GM12873 (cell line): ENCODE data around the gene SKI.

Experiments used
- CTCF ChIP-seq: IDR thresholded peaks from 2 replicates; pipeline ENCODE4 v1.5.1; 2012; ENCODE audit warnings: low read depth, mild to moderate bottlenecking, moderate library complexity, low read length, control low read depth; ENCODE audit not compliant: insufficient read depth; ENCODE audit errors: missing control alignments

Gene SKI

DNA sequence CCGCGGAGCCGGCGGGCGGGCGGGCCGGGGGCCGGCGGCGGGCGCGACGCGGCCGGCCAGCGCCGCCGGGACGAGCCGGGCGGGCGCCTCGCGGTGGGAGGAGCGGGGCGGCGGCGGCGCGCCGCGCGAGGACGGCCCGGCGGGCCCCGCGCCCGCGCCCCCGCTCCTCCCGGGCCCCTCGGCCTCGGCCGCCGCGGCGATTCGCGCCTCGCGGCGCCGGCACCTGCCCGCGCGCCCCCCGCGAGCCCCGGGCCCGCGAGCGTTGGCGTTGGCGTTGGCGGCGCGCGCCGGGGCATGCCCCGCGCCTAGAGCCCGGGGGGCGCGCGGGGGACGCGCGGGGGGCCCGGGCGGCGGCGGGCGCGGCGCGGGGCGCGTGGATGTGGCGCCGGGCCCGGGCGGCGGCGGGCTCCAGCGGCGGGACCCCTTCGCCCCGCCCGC lies at the start of gene SKI:
SKI (plus strand) TSS at position 163 of the 438 bp plus-strand sequence. CDS start 448 bp downstream, outside the sequence.
- no peak for TF ChIP-seq CTCF

DNA sequence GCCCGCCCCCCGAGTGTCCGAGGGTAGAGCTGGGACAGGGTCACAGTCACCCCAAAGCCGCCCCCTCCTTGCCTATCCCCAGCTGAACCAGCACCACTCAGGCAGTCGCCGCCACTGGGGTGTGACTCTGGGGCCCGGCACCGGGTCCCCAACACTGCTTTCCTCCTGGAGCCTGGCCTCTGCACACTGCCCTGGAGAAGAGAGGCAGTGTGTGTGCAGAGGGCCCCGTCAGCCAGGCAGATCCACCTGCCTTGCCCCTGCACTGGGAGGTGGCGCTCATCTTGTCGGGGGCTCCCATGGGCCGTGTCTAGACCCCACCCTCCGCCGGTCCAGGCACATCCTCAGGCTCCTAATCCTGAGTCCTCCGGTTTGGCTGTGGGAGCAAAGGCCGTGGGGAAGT lies 49.2 kb upstream of the SKI start:
- TF ChIP-seq CTCF: no peak

GRCh38 chr1:2179283-2180013 lies 48.7 kb upstream of the SKI start:
- TF ChIP-seq CTCF: no peak

DNA sequence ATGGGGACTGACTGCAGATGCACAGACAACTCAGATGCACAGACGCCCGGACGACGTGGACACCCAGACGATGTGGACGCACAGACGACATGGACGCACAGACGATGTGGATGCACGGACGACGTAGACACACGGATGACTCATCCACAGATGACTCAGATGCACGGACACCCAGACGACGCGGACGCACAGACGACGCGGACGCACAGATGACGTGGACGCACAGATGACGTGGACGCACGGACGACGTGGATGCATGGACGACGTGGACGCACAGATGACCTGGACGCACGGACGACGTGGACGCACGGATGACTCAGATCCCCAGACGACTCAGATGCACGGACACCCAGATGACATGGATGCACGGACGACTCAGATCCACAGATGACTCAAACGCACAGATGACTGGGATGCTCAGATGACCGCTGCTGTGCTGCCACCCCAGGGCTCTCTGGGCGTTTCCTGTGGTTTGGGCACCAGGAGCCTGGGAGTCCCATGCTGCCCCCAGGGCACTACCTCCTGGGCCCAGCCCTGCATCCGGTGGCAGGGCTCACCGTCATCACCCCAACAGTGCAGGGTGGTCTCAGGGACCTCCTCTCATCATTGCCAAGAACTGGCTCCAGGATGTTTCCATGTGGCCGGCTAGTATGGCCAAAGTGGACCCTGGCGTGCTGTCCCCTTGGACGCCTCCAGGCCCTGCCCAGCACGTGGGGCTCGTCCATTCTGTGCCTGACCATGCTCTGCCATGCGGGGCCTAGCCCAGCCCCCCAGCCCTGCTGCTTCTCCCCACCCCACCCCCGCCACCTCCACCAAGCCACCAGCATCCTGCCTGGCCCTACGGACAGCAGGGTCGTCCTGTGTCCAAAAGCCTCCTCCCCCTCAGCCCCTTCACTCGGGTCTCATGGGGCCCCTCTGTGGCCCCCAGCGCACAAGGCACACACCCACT lies 47.5 kb upstream of the SKI start:
- TF ChIP-seq CTCF: no peak

- TF ChIP-seq CTCF: no peak
These were observed 46.8 kb upstream of the SKI start for GRCh38 chr1:2181271-2181670.

DNA sequence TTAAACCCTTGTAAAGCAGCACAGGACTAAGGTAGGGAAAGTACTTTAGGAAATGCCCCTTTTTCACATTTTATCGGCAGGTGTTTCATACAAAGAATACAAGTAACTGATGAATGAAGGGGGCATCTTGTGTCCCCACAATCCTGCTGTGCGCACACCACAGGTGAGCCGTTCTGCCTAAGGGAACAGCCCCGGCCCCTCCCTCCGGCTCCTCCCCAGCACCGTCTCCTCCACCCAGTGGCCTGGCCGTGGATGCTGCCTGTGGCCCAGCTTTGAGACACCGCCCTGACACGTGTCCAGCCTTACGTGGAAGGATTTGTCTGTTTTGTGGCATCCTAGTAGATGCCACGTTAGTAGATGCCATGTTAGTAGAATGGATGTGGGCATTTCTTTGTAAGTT lies 46.4 kb upstream of the SKI start:
- no peak for TF ChIP-seq CTCF

DNA sequence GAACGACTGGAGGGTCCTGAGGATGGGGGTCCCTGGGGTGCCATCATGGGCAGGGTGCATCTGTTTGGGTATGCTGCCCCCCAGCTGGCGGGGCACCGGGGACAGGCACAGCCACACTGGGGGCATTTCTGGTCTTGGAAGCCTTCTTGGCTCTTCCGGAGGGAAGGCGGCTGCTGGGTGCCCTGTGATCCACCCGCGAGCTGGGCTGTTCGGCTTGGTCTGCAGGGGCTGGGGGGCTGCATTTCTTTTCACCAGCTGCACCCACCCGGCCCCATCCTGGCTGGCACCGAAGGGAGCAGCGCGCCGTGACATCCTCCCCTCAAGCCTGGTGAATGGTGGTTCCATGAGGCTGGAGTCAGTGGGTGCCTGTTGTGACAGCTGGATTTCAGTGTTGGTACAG lies 45.7 kb upstream of the SKI start:
- TF ChIP-seq CTCF: no peak
